Measurements from ENCODE around the gene AKT3. TPM values are rescaled to one million over a fixed set of nuclear protein-coding genes. Genes with fewer than 3 reads are reported as not detected.

Gene AKT3
- total RNA-seq, 1 donor from 2014 or later = 29.9 TPM

GRCh38 chr1:243495442-243496186, 354.4 kb downstream of the AKT3 start:
- no peak overlapping the region for H3K4me3 Mint-ChIP-seq
- H3K4me1 Mint-ChIP-seq (ENCODE audit: unreplicated experiment) = peaks cover 16% of the 10 kb centered on the region
- no peak for TF ChIP-seq CTCF (conservative IDR thresholded peaks at IDR 0.05)
- no peaks in the 10 kb centered on the region for H3K27me3 Mint-ChIP-seq
- H3K9me3 Mint-ChIP-seq = peaks cover 6% of the 10 kb centered on the region
- H3K36me3 Mint-ChIP-seq = peaks cover 26% of the 10 kb centered on the region
- H3K27ac Mint-ChIP-seq = peak overlapping the region; percentile 34
- no peak for DNase-seq (ENCODE audit: extremely low spot score, unreplicated experiment)

- Mint-ChIP-seq H3K27ac (no peak overlapping the region), H3K36me3 (peaks cover 24% of the 10 kb centered on the region), H3K4me3 (no peak overlapping the region), H3K27me3 (no peaks in the 10 kb centered on the region), H3K9me3 (peaks cover 6% of the 10 kb centered on the region), H3K4me1 (ENCODE audit: unreplicated experiment) (peaks cover 16% of the 10 kb centered on the region)
- peak; percentile 57 for DNase-seq (ENCODE audit: extremely low spot score, unreplicated experiment)
- no peak for TF ChIP-seq CTCF (conservative IDR thresholded peaks at IDR 0.05)
Observed at GRCh38 chr1:243494741-243495431, 355.2 kb downstream of the AKT3 start.

- no peaks in the 10 kb centered on the region for H3K27me3 Mint-ChIP-seq
- no peak for TF ChIP-seq CTCF (conservative IDR thresholded peaks at IDR 0.05)
- peaks cover 27% of the 10 kb centered on the region for H3K4me1 Mint-ChIP-seq (ENCODE audit: unreplicated experiment)
- peaks cover 21% of the 10 kb centered on the region for H3K36me3 Mint-ChIP-seq
- peaks cover 6% of the 10 kb centered on the region for H3K9me3 Mint-ChIP-seq
- H3K27ac Mint-ChIP-seq = no peak overlapping the region
- H3K4me3 Mint-ChIP-seq = no peak overlapping the region
- no peak for DNase-seq (ENCODE audit: extremely low spot score, unreplicated experiment)
Observed at GRCh38 chr1:243493156-243494129, 356.6 kb downstream of the AKT3 start.

GRCh38 chr1:243490748-243491686, 359.0 kb downstream of the AKT3 start:
- Mint-ChIP-seq H3K27ac (no peak overlapping the region), H3K4me1 (ENCODE audit: unreplicated experiment) (peaks cover 18% of the 10 kb centered on the region), H3K9me3 (no peaks in the 10 kb centered on the region), H3K4me3 (no peak overlapping the region), H3K36me3 (peaks cover 14% of the 10 kb centered on the region), H3K27me3 (no peaks in the 10 kb centered on the region)
- no peak for DNase-seq (ENCODE audit: extremely low spot score, unreplicated experiment)
- no peak for TF ChIP-seq CTCF (conservative IDR thresholded peaks at IDR 0.05)

Data from type B pancreatic cell (in vitro differentiated cells).